ENCODE measurements around the gene CLCA4.

Gene CLCA4

DNA sequence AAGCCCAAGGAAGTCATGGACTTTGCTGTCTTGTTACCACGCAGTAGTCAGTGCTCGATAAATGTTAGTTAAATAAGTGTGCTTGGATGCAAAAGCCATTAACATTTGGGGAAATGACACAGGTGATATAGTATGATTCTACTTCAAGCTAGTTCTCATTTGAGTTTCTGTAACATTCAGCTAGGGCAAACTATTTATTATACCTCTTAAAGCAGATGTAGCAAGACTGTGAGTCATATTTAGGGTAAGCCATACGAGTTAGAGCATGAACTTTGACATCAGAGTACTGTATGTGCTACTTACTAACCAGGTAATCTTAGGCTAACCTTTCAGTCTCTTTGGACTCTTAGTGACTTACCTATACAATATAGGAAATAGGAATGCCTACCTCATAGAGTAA is 21.0 kb downstream of the CLCA4 start:
- H3K4me3 ChIP-seq (ENCODE audit: control insufficient read depth, low read depth, low read length) = no peak overlapping the region
- no peak for DNase-seq (ENCODE audit: low read depth)
- TF ChIP-seq, protein P1, sequence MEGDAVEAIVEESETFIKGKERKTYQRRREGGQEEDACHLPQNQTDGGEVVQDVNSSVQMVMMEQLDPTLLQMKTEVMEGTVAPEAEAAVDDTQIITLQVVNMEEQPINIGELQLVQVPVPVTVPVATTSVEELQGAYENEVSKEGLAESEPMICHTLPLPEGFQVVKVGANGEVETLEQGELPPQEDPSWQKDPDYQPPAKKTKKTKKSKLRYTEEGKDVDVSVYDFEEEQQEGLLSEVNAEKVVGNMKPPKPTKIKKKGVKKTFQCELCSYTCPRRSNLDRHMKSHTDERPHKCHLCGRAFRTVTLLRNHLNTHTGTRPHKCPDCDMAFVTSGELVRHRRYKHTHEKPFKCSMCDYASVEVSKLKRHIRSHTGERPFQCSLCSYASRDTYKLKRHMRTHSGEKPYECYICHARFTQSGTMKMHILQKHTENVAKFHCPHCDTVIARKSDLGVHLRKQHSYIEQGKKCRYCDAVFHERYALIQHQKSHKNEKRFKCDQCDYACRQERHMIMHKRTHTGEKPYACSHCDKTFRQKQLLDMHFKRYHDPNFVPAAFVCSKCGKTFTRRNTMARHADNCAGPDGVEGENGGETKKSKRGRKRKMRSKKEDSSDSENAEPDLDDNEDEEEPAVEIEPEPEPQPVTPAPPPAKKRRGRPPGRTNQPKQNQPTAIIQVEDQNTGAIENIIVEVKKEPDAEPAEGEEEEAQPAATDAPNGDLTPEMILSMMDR (conservative IDR thresholded peaks at IDR 0.05; ENCODE audit: control insufficient read depth, insufficient read depth, low read depth, low read length) = no peak

DNA sequence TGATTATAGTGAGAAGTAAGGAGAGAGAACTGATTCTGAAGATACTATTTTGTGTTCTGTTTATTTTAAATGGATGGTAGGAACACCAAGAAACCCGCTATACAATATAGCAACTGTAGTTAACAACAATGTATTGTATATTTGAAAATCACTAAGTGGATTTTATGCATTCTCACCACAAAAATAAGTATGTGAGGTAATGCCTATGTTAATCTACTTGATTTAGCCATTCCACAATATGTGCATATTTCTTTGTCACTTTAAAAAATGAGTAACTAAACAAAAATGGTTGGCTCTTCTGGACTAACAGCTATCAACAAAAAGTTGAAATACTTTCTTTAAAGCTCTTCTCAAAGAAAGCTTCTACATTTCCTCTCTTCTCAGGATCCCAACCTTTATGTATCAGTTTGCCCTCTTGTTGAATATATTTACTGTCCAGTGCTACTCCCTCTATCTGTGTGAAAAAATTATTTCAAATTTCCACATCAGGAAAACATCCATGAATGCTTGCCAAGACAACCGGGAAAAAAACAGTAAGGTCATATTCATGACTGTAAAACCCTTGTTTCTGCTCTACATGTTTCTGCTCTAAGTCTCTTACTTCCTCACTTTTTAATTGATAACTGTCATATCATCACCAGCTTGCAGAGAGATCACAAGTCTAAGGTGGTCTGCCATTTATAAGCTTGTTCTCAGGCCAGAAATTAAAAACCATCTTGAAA is 27.0 kb downstream of the CLCA4 start:
- H3K4me3 ChIP-seq (ENCODE audit: control insufficient read depth, low read depth, low read length) = no peak overlapping the region
- TF ChIP-seq, protein P1 (conservative IDR thresholded peaks at IDR 0.05; ENCODE audit: control insufficient read depth, insufficient read depth, low read depth, low read length) = no peak
- no peak for DNase-seq (ENCODE audit: low read depth)

- DNase-seq (ENCODE audit: low read depth) = no peak
- H3K4me3 ChIP-seq (ENCODE audit: control insufficient read depth, low read depth, low read length) = no peak overlapping the region
- TF ChIP-seq, protein P1 (conservative IDR thresholded peaks at IDR 0.05; ENCODE audit: control insufficient read depth, insufficient read depth, low read depth, low read length) = no peak
These were observed 34.4 kb downstream of the CLCA4 start for GRCh38 chr1:86581231-86581630.

GRCh38 chr1:86582161-86582560 is 35.3 kb downstream of the CLCA4 start:
- DNase-seq (ENCODE audit: low read depth) = no peak
- H3K4me3 ChIP-seq (ENCODE audit: control insufficient read depth, low read depth, low read length) = no peak overlapping the region
- TF ChIP-seq, protein P1 (conservative IDR thresholded peaks at IDR 0.05; ENCODE audit: control insufficient read depth, insufficient read depth, low read depth, low read length) = no peak

DNA sequence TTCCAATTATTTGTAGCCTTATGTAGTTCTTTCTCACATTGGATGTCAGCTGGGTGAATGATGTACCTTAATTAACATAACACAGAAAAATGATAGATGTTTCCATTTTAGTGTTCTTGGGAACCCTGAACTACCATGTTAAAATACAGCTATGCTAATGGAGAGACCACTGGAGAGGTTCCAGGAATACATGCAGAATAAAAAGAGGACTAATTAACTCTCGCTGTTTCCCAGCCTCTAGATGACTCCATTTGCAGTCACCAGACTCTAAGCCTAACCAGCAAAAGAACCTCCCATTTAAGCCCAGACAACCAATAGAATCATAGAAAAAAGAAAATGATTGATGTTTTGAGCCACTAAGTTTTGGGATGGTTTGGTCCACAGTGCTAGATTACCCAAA is 36.2 kb downstream of the CLCA4 start:
- TF ChIP-seq, protein P1 (conservative IDR thresholded peaks at IDR 0.05; ENCODE audit: control insufficient read depth, insufficient read depth, low read depth, low read length) = no peak
- no peak overlapping the region for H3K4me3 ChIP-seq (ENCODE audit: control insufficient read depth, low read depth, low read length)
- no peak for DNase-seq (ENCODE audit: low read depth)

- TF ChIP-seq, protein P1 (conservative IDR thresholded peaks at IDR 0.05; ENCODE audit: control insufficient read depth, insufficient read depth, low read depth, low read length) = no peak
- H3K4me3 ChIP-seq (ENCODE audit: control insufficient read depth, low read depth, low read length) = no peak overlapping the region
- DNase-seq (ENCODE audit: low read depth) = no peak
These were observed 36.7 kb downstream of the CLCA4 start for GRCh38 chr1:86583593-86583992.

Data from fibroblast of mammary gland (primary cell).